Testis (tissue), 2 donors: ENCODE measurements around the gene SYT10.

ENCODE experiments used
- CTCF ChIP-seq, 3 experiments: fragments of 450-650 bp in 2 of 3; fragments of 200-600 bp in 1 of 3; sonication (generic) in 1 of 3; IDR thresholded peaks; one replicate each; pipeline ENCODE4 v1.5.1; 2016 to 2019; ENCODE audit warnings: antibody characterized with exemption in 3 of 3, mild to moderate bottlenecking in 2 of 3, moderate library complexity in 1 of 3
- POLR2A ChIP-seq: fragments of 450-650 bp; IDR thresholded peaks from one replicate; pipeline ENCODE4 v1.6.1; 2017; ENCODE audit warnings: antibody characterized with exemption, mild to moderate bottlenecking, moderate library complexity

- no peak for TF ChIP-seq POLR2A
- TF ChIP-seq CTCF (IDR thresholded peaks at IDR 0.05): no peak
These were observed 82.4 kb downstream of the SYT10 start for GRCh38 chr12:33357181-33357580.
